Measurements from ENCODE around the gene HIP1.
A peak's percentile ranks its signal among the peaks of the same experiment; 100 is the strongest.
"Not testable (repeated sequence)": the region's sequence is repeated elsewhere in the genome, so short reads cannot be mapped to it uniquely, and the experiment has no call there.

Gene HIP1

DNA sequence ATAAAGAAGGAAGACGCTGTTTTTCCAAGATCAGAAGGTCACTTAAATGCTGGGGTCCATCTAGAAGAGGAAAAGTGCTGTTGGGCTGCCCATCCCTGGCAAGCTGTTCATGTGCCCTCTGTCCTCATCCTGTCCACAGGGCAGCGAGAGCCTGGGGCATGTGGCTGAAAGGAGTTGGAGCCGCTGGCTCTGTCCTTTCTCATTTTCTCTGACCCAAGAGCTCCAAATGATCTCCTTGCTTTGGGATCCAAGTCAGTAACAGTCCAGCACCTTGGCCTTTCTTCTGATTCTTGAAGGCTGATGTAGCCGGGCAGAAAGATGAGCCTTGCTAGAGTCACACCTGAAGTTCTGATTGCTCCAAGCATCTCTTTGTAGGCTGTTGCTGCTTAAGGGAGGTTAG lies 202.2 kb downstream of the HIP1 start:
- H3K4me3 ChIP-seq (ENCODE audit: control insufficient read depth, low read depth, low read length), result no peak overlapping the region
- TF ChIP-seq, protein P1, sequence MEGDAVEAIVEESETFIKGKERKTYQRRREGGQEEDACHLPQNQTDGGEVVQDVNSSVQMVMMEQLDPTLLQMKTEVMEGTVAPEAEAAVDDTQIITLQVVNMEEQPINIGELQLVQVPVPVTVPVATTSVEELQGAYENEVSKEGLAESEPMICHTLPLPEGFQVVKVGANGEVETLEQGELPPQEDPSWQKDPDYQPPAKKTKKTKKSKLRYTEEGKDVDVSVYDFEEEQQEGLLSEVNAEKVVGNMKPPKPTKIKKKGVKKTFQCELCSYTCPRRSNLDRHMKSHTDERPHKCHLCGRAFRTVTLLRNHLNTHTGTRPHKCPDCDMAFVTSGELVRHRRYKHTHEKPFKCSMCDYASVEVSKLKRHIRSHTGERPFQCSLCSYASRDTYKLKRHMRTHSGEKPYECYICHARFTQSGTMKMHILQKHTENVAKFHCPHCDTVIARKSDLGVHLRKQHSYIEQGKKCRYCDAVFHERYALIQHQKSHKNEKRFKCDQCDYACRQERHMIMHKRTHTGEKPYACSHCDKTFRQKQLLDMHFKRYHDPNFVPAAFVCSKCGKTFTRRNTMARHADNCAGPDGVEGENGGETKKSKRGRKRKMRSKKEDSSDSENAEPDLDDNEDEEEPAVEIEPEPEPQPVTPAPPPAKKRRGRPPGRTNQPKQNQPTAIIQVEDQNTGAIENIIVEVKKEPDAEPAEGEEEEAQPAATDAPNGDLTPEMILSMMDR (IDR thresholded peaks at IDR 0.05; ENCODE audit: control insufficient read depth, insufficient read depth, low read depth, low read length, missing control alignments), result no peak
- DNase-seq (ENCODE audit: low read depth), result no peak

DNA sequence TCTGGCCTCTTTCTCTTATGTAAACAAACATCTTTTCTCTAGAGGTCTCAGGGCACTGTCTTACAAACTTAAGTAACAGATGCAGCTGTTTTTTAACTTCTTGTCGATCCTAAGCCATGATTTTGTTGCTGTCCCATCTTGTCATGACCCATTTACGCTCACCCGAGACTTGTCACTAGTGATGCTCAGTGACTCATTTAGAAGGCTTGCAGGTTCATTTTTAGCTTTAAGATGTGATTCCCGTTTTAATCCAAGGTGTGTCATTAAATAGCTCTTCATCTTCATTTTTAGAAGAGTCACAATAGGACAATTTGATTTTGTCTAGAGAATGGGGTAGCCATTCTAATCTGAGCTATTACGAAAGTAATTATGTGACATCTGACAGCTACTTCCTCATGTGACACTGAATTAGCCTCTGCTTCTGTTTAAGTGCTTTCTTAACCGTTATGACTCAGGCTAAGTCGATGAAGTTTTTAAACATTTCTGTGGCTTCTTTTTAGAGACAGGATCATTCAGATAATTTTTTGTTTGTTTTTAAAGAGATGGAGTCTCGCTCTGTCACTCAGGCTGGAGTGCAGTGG lies 203.9 kb downstream of the HIP1 start:
- TF ChIP-seq, protein P1 (IDR thresholded peaks at IDR 0.05; ENCODE audit: control insufficient read depth, insufficient read depth, low read depth, low read length, missing control alignments), result no peak
- DNase-seq (ENCODE audit: low read depth), result peak; percentile 33
- no peak overlapping the region for H3K4me3 ChIP-seq (ENCODE audit: control insufficient read depth, low read depth, low read length)

DNA sequence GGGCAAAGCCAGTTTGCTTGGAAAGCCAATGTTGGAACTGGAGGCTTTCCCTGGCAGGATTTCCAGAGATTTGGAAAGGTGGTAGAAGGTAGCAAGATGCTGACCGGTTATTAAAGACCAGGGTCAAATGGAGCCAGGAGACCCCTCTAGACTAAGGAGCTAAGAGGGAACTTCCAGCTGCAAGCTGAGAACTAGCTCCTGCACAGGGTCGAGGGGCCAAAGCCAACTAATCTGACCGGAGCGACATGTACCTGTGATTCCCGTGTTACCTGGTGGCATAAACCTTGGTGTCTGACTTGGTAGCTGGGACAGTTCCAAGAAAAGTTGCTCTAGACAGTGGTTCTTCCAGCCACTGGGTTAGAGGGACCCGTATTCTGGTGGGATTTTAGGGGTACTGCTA lies 204.8 kb downstream of the HIP1 start:
- DNase-seq (ENCODE audit: low read depth), result no peak
- no peak overlapping the region for H3K4me3 ChIP-seq (ENCODE audit: control insufficient read depth, low read depth, low read length)
- TF ChIP-seq, protein P1 (IDR thresholded peaks at IDR 0.05; ENCODE audit: control insufficient read depth, insufficient read depth, low read depth, low read length, missing control alignments), result no peak

DNA sequence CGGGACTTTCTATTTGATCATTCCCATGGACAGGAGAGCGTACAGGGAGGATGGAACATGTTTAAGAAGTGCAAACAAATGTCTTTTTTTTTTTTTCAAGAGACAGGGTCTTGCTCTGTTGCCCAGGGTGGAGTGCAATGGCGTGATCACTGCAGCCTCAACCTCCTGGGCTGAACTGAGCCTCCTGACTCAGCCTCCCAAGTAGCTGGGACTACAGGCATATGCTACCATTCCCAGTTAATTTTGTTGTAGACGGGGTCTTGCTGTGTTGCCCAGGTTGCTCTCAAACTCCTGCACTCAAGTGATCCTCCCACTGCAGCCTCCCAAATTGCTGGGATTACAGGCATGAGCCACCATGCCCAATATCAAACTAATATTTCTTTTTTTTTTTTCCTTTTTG lies 206.1 kb downstream of the HIP1 start:
- no peak for DNase-seq (ENCODE audit: low read depth)
- TF ChIP-seq, protein P1 (IDR thresholded peaks at IDR 0.05; ENCODE audit: control insufficient read depth, insufficient read depth, low read depth, low read length, missing control alignments), result no peak
- H3K4me3 ChIP-seq (ENCODE audit: control insufficient read depth, low read depth, low read length), result no peak overlapping the region

DNA sequence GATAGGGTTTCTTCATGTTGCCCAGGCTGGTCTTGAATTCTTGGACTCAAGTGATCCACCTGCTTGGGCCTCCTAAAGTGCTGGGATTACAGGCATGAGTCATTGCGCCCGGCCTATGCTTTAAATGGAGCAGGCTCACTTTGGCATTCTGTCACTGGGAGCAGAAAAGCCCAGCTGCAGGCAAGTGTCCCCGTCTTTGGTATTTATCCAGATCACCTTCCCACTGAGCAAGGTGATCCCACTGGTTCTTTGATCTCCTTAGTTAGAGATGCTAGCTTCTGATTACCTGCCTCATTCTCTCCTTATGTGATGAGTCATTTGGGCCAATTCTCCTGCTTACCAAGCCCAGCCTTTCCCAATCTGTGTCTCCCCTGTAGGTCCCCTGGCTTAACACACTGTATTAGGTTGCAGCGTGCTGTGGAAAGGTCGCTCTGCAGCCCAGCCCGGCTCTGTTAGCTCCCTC lies 207.4 kb downstream of the HIP1 start:
- no peak overlapping the region for H3K4me3 ChIP-seq (ENCODE audit: control insufficient read depth, low read depth, low read length)
- no peak for DNase-seq (ENCODE audit: low read depth)
- TF ChIP-seq, protein P1 (IDR thresholded peaks at IDR 0.05; ENCODE audit: control insufficient read depth, insufficient read depth, low read depth, low read length, missing control alignments), result no peak

DNA sequence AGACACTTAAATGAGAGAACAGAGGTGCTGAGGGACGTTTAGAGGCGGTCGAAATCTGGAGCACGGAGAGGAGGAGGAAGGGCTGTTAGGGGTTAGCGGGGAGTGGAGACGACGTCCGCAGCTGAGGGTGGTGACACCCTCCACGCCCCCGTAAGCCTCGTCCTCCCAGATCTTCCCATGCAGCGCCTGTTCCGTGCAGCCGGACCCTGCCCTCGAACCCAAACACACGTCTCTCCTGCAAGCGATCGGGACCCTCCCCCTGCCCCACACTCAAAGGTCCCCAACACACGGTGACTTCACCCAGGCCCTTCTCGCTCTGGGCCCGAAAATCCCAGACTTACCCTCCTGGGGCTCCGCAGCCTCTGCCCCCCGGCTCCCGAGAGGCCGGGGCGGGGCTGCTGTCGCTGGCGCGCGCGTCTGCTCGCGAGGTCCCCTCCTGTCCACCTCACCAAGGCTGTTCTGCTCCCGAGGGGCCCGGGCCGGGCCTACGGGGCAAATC lies 211.5 kb downstream of the HIP1 start:
- peak overlapping the region; percentile 95 for H3K4me3 ChIP-seq (ENCODE audit: control insufficient read depth, low read depth, low read length)
- not testable (repeated sequence) for DNase-seq (ENCODE audit: low read depth)

DNA sequence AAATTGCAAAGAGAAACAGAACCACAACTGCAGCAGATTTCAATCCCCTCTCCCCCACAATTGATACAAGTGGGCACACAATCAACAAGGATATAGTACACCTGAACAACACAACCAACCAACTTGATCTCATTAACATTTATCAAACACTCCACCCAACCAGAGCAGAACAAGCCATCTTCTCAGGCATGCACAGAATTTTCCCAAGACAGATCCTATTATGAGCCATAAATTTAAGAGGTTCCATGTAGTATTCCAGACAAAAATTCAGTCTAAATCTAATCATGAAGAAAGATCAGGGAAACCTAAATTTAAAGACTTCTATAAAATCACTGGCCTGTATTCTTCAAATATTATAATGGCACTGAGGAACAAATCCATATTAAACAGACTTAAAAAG lies 217.0 kb downstream of the HIP1 start:
- not testable (repeated sequence) for DNase-seq (ENCODE audit: low read depth); H3K4me3 ChIP-seq (ENCODE audit: control insufficient read depth, low read depth, low read length)

DNA sequence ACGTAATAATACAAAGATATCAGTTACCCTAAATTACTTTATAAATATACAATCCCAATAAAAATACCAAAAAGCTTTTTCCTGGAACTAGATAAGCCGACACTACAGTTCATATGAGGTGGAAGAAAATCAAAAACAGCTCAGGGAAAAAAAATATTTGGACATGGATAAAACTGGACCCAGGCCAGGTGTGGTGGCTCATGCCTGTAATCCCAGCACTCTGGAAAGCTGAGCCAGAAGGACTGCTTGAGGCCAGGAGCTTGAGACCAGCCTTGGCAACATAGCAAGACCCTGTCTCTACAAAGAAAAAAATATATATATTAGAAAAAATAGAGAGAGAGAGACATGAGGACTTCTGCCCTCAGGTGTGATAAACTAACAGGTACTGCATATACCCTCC lies 219.9 kb downstream of the HIP1 start:
- DNase-seq (ENCODE audit: low read depth); H3K4me3 ChIP-seq (ENCODE audit: control insufficient read depth, low read depth, low read length): not testable (repeated sequence)

DNA sequence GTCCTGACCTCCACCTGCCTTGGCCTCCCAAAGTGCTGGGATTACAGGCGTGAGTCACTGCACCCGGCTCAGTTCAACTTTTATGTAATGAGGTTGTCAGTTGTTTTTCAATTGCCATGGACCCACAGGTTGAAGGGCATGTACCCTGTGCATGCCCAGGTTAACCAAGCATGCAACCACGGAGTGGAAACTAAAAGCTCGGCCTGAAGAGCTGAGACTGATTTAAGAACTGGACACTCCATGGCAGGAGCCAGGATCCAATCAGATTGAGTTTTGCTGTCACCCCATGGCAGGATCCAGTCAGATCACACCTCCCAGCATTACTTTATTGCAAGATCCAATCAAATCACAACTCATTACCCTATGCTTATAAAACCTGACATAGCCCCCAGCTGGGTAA lies 229.7 kb downstream of the HIP1 start:
- DNase-seq (ENCODE audit: low read depth), result not testable (repeated sequence)

DNA sequence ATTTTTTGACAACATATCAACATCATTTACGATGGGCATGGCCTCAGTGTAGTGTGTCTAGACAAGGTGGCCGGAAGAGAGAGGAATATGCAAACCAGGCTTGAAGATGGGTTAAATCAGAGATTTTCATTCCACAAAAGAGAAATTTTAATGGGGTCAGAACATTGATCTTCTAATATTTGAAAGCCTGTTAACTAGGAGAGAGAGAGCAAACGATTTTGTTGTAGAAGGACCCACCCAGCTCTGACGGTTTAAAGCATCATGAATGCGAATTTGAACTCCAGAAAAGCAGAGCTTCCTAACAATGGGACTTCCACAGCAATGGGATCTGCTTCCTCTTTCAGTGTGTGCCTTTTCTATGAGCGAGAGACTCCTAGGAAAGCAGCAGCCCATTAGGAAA lies 246.7 kb downstream of the HIP1 start, which contains the start of gene SPDYE5:
Gene SPDYE5, plus strand, starts transcription at position 301 of the 400 bp plus-strand sequence. CDS start 1,728 bp downstream, outside the sequence.
- not testable (repeated sequence) for DNase-seq (ENCODE audit: low read depth); H3K4me3 ChIP-seq (ENCODE audit: control insufficient read depth, low read depth, low read length)

More for the DNA sequence above, 229.7 kb downstream of the HIP1 start:
- not testable (repeated sequence) for H3K4me3 ChIP-seq (ENCODE audit: control insufficient read depth, low read depth, low read length)

DNA sequence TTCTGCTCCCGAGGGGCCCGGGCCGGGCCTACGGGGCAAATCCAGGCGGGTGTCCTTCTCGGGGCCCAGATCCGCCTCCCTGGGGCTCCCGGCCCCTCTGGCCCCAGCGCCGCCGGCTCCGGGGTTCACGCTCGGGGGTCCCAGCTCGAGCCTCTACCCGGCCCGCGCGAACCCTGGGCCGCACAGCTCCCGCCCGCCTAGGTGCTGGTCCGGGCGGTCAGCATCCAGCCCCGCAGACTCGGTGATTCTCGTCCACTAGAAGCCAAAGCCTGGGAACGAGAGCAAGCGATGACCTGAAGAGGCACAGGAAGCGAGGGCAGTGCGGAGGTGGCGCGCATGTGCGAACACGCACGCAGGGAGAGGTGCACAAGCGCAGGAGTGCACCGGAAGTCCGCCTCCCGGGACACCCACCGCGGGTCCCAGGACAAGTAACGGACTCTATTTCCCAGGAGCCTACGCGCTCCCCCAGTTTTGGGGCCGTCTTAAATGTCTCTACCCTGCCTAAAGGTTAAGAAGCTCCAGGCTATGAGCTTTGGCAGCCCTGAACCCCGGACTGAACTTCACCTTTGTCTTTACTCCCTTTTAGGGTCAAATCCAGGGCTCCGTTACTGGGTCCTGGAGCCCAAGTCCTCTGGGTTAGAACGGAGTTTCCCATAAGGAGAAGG lies 252.6 kb downstream of the HIP1 start, which contains the start of gene POM121C:
Gene POM121C, minus strand, starts transcription at position 321 of the 665 bp plus-strand sequence. CDS start 44,803 bp downstream, outside the sequence.
- DNase-seq (ENCODE audit: low read depth), result peak; percentile 58
- H3K4me3 ChIP-seq (ENCODE audit: control insufficient read depth, low read depth, low read length), result peak within 1 kb of the TSS; percentile 60

Data from AG09309 (cell line).